ENCODE results near the gene RTL1.

RTL1 gene

DNA sequence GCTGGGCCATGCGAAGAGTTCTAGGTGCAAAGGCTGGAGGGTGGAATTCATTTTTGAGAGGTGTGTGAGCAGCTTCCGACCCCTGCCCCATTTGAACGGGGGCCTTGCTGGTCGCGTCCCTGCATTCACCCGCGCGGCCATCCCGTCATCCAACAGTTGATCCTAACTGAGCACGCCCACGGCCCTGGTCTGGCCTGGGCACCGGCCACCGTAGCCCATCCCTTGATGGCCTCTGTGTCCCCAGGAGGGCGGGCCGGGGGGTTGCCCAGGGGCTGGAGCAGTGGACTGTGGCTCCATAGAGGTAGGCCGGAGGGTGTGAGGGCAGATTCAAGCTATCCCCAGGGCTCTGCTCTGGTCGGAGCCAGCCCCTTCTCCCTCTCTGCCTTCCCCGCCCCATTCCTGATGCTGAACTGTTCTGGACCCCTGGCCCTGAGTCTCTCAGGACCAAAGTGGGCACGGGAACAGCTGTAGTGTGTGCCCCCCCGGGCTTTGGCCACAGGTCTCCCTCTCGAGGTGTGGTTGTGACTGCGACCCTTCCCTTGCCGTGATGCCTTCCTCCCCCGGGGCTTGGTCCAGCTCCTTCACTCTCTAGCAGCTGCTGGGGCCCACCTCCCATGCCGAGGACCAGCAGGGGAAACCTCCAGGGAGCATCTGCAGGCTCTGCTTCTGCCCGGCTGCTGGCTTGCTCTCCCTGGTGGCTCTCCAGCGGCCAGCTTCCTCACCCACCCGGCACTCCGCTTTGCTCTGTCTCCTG is 68.6 kb downstream of the RTL1 start:
- no peak for DNase-seq (ENCODE audit: low read depth in 3 of 3)

DNA sequence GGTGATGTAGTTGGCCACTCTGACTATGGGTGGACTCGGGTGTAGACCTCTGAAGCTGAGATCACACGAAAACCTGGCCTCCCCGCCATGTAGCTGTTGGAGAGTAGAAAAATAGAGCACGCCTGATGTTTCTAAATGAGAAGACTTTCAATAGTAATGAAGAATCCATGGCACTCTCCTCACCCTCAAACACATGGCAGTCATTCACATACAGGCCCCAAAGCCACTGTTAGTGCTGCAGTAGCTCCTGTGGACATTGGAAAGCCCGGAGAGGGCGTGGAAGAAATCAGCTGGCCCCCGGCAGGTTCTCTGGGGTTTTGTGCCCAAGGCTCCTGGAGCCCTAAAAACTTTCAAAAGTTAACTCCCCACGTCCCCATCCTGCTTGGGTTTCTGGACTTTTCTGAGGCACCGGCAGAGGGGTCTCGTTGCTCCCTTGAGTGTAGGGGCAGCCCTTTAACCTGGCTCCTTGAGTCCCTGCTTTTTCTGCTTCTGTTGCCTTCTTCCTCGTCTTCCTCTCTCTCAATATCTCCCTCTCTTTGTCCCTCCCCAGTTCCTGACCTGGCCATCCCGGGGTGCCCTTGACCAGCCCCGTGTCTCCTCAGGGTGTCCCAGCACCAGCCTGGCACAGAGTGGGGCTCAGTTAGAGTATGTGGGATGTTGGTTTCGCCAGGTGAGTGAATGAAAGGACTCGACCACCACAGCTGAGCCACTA is 69.3 kb downstream of the RTL1 start:
- no peak for DNase-seq (ENCODE audit: low read depth in 3 of 3)

DNA sequence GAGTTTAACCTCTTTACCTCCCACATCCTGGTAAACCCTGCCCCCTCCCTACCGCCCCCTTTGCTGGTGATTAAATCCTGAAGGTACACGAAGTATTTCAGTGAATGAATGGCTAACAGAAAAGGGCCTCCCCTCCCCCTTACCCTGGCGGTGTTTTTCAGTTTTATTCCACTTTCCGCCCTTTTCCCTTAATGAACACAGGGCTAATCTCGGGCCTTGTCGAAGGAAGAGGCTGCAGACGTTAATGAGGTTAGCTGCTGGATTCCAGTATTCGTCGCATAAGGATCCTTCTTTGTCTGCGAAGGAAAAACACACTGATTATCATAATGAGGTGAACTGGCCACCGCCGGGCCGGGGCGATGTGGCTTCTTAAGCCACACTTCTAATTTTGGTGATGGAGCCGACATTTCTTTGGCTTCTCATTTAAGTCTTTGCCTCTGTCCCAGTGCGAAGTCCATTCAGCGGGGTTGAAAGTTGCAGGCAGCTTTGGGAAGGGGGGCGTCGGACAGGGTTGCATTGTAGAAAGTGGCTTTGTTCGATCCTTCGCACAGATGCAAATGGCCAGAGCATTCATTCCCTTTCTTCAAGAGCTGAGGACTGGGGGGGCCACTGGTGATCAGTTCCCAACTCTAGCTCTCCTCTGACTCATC is 71.1 kb downstream of the RTL1 start:
- DNase-seq (ENCODE audit: low read depth in 3 of 3), result no peak

DNA sequence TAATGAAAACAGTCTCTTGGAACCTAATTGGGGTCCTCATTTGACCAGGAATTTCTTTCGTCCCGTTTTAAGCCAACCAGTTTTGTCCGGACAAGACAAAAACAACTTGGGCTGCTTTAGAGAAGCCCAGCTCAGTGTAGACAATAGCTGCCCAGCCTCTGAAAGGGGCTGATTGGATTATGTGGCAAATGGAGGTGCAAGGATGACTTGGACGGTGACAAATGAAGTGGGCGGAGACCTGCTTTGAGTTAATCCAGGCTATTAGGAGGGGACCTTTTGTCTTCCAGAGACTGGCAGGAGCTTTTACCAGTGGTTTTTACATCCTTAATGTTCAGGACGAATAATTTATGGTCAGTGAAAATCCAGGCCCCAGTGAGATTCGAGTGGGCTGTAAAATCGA is 72.8 kb downstream of the RTL1 start:
- no peak for DNase-seq (ENCODE audit: low read depth in 3 of 3)

Measured in stimulated activated CD4-positive, alpha-beta T cell treated with anti-CD3 and anti-CD28 coated beads, TNF-alpha, amount 100 ng/mL, for 48 hours (primary cell).